Measurements from ENCODE around the gene ARHGAP15.

ARHGAP15 gene

DNA sequence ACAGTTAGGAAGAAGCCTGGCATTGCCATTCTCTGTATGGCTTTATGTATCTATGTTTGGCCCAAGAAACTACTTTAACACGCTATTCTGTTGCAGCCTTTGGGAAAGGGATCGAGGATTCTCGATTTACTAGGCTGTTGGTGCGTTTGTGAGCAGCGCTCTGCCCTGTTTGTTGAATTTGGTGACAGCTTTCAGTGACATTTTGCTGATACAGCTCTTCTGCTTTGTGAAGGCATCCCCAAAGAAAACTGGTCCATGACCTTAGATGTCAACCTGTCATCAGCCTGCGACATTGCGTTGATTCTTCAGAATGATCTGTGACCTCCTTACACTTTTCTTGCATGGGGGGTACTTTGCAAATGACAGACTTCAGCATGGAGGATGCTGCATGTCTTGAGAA, 431.5 kb downstream of the ARHGAP15 start:
- TF ChIP-seq, protein P1, sequence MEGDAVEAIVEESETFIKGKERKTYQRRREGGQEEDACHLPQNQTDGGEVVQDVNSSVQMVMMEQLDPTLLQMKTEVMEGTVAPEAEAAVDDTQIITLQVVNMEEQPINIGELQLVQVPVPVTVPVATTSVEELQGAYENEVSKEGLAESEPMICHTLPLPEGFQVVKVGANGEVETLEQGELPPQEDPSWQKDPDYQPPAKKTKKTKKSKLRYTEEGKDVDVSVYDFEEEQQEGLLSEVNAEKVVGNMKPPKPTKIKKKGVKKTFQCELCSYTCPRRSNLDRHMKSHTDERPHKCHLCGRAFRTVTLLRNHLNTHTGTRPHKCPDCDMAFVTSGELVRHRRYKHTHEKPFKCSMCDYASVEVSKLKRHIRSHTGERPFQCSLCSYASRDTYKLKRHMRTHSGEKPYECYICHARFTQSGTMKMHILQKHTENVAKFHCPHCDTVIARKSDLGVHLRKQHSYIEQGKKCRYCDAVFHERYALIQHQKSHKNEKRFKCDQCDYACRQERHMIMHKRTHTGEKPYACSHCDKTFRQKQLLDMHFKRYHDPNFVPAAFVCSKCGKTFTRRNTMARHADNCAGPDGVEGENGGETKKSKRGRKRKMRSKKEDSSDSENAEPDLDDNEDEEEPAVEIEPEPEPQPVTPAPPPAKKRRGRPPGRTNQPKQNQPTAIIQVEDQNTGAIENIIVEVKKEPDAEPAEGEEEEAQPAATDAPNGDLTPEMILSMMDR (IDR thresholded peaks at IDR 0.05; ENCODE audit: low read depth, low read length), result no peak
- H3K4me3 ChIP-seq (ENCODE audit: low read depth, low read length), result no peak overlapping the region

DNA sequence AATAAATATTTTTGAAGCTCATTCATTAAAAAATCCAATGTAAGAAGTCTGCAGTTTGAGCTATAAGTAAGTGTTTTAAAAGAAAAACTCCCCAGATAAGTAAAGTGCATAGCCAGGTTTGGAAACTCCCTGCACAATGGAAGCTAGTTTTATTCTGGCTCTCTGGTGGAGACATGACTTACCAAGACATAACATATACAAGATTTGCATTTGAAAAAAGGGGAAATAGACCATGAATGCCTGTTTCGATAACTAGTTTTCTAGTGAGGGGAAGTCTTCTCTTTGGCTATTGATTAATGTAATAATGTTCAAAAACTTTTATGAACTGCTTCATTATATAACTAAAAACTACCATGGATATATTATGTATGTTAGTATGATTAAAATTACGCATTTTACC, 435.2 kb downstream of the ARHGAP15 start:
- TF ChIP-seq, protein P1 (IDR thresholded peaks at IDR 0.05; ENCODE audit: low read depth, low read length), result no peak
- H3K4me3 ChIP-seq (ENCODE audit: low read depth, low read length), result no peak overlapping the region

DNA sequence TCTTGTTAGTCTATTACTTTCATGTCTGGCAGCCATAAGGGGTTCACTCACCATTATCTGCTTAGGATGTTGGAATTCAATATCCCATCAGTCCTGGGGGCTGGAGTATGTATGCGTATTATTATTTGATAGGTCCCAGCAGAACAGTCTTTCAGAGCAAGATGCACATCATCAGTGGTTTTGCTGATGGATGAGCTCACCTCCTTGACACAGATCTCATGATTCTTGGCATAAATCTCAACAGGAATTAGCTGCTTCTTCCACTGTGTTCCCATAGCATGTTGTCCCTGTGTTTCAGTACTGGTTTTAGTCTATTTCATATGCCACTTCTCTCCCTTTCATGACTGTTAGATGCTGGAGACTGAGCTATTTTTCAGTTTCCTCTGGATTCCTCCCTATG, 442.5 kb downstream of the ARHGAP15 start:
- TF ChIP-seq, protein P1 (IDR thresholded peaks at IDR 0.05; ENCODE audit: low read depth, low read length), result no peak
- no peak overlapping the region for H3K4me3 ChIP-seq (ENCODE audit: low read depth, low read length)

DNA sequence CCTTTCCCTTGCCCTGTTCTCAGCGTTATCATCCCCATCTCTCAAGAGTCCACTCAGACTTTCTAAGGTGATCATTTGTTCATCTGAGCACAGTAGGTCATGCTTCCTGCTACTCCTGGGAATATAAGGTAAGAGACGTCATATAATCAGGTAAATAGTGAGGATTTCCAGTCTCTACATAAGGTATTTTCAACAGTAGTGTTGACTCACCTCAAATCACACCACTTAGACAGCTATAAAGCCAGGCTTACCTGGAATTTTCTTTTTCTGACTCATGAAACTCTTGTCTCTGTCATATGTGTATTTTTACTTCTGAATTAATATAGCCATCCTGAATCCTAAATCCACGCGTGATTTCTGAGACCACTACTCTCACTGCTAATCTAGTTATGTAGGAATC, 443.2 kb downstream of the ARHGAP15 start:
- H3K4me3 ChIP-seq (ENCODE audit: low read depth, low read length), result no peak overlapping the region
- TF ChIP-seq, protein P1 (IDR thresholded peaks at IDR 0.05; ENCODE audit: low read depth, low read length), result no peak

DNA sequence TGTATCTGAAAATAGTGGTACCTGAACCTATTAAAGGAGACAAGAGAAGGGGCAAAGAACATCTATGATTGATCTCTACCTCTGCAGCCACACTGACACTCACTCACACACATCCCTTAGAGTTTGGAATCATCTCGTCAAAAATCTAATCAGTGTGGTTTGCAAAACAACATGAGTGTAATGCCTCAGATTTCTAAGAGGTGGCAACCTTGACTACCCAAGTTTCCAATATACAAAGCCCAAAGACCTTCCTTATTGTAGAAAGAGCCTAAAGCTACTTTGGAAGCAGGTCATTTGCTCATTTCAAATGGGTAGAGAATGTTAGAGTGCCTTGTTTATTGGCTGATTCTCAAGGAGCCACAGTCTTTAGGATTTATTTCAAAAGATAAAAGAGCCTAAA, 444.9 kb downstream of the ARHGAP15 start:
- no peak overlapping the region for H3K4me3 ChIP-seq (ENCODE audit: low read depth, low read length)
- TF ChIP-seq, protein P1 (IDR thresholded peaks at IDR 0.05; ENCODE audit: low read depth, low read length), result no peak

DNA sequence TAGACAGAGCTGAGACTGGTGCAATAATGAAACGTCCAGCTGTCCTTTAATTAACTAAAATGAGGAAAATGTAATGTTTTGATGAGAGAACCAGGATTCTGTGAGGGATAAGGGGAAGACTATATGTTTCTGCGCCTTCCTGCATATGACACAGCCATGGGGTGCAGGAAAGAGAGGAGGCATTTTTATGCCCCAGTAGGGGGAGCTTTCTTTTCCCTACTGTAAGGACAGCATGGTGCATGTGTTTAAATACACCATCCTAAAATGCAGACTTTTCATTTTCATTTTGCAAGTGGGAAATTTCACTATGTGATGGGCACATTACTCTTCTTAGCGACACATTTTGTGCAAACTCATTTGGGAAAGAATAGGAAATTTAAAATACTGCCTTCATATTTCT, 446.1 kb downstream of the ARHGAP15 start:
- TF ChIP-seq, protein P1 (IDR thresholded peaks at IDR 0.05; ENCODE audit: low read depth, low read length), result peak; percentile 38; the same call in 1 of the 2 replicates
- no peak overlapping the region for H3K4me3 ChIP-seq (ENCODE audit: low read depth, low read length)

DNA sequence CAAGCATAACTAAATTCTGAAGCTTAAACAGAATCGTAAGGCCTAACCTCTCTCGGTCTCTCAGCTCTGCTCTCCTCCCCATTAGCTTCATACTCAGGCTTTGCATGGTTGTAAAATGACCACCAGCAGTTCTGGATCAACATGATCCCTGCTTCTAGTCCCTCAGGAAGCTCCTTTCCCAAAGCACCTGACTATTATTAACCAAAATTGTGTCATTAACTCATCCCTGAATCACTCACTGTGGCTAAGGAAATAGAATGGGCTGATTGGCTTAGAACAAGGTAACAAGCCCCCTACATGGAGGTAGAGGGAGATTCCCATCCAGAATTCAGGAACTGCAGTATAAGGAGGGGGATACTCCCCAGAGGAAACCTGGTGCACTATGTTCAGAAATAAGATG, 448.3 kb downstream of the ARHGAP15 start:
- no peak overlapping the region for H3K4me3 ChIP-seq (ENCODE audit: low read depth, low read length)
- TF ChIP-seq, protein P1 (IDR thresholded peaks at IDR 0.05; ENCODE audit: low read depth, low read length), result no peak
